Stimulated activated CD4-positive, alpha-beta T cell treated with anti-CD3 and anti-CD28 coated beads, Interleukin-15, amount 100 ng/mL, for 24 hours (primary cell): ENCODE results near the gene GABBR2.

ENCODE experiments used
- DNase-seq: peaks from one replicate; pipeline ENCODE4 v3.0.0-alpha.2; 2020

Gene GABBR2

GRCh38 chr9:98567540-98568233 is 141.0 kb downstream of the GABBR2 start:
- DNase-seq: no peak

GRCh38 chr9:98565152-98566135 is 143.3 kb downstream of the GABBR2 start:
- no peak for DNase-seq

GRCh38 chr9:98564714-98565113 is 144.0 kb downstream of the GABBR2 start:
- no peak for DNase-seq

- DNase-seq: no peak
Measured at GRCh38 chr9:98563988-98564387, 144.7 kb downstream of the GABBR2 start.

- DNase-seq: no peak
Measured at GRCh38 chr9:98563212-98563907, 145.4 kb downstream of the GABBR2 start.

- DNase-seq: no peak
Measured at GRCh38 chr9:98559561-98559960, 149.2 kb downstream of the GABBR2 start.

GRCh38 chr9:98558575-98558974 is 150.2 kb downstream of the GABBR2 start:
- no peak for DNase-seq

- no peak for DNase-seq
Measured at GRCh38 chr9:98556511-98556910, 152.2 kb downstream of the GABBR2 start.

- no peak for DNase-seq
Measured at GRCh38 chr9:98555651-98556465, 152.9 kb downstream of the GABBR2 start.

GRCh38 chr9:98554752-98555151 is 154.0 kb downstream of the GABBR2 start:
- no peak for DNase-seq

GRCh38 chr9:98552331-98552730 is 156.4 kb downstream of the GABBR2 start:
- DNase-seq: no peak

- DNase-seq: no peak
Measured at GRCh38 chr9:98551511-98552286, 157.0 kb downstream of the GABBR2 start.

GRCh38 chr9:98550206-98550820 is 158.4 kb downstream of the GABBR2 start:
- no peak for DNase-seq

GRCh38 chr9:98549401-98549800 is 159.3 kb downstream of the GABBR2 start:
- DNase-seq: no peak

GRCh38 chr9:98547606-98548005 is 161.1 kb downstream of the GABBR2 start:
- DNase-seq: no peak

GRCh38 chr9:98545021-98545420 is 163.7 kb downstream of the GABBR2 start:
- no peak for DNase-seq

- DNase-seq: no peak
Measured at GRCh38 chr9:98541684-98542230, 167.0 kb downstream of the GABBR2 start.

- DNase-seq: no peak
Measured at GRCh38 chr9:98540476-98540875, 168.3 kb downstream of the GABBR2 start.

GRCh38 chr9:98539954-98540353 is 168.8 kb downstream of the GABBR2 start:
- DNase-seq: no peak

- DNase-seq: no peak
Measured at GRCh38 chr9:98538626-98539031, 170.1 kb downstream of the GABBR2 start.

GRCh38 chr9:98538203-98538602 is 170.5 kb downstream of the GABBR2 start:
- no peak for DNase-seq
